ELR (cell line): ENCODE measurements around the gene FAM25C.
"Not testable (repeated sequence)": the region's sequence is repeated elsewhere in the genome, so short reads cannot be mapped to it uniquely, and the experiment has no call there.

Experiments
- DNase-seq: peaks from one replicate; pipeline ENCODE4 v3.0.0-alpha.2; 2015; ENCODE audit warnings: low read depth

The FAM25C gene

DNA sequence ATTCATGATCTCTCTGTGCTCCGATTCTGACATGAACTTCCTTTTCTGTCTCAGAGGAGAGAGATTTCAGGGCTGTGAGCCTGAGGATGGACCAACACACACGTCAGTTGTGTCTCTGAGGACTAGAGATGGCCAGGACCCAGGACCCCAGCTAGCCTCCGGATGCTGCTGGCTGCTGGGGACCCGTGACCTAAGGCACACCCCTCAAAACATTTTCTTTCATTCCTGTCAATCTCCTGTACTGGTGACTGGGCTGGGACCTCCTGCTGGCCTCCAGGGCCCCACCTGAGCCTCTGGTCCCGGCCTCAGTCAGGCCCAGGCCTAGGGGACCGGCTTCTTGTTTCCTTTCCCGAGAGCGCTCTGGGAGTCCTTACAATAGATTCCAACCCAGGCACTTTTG is 42.4 kb downstream of the FAM25C start:
- not testable (repeated sequence) for DNase-seq

DNA sequence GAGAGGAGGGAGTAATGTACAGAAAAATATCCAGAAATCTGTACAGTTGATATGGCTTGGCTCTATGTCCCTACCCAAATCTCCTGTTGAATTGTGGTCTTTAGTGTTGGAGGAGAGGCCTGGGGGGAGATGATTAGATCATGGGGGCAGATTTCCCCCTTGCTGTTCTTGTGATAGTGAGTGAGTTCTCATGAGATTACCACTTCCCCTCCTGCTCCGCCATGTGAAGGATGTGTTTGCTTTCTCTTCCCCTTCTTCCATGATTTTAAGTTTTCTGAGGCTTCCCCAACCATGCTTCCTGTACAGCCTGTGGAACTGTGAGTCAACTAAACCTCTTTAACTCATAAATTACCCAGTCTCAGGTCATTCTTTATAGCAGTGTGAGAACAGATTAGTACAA is 52.2 kb downstream of the FAM25C start:
- not testable (repeated sequence) for DNase-seq
